Hepatocyte (in vitro differentiated cells): ENCODE data around the gene DMC1.

Experiments used
- CTCF ChIP-seq: fragments of 200-600 bp; sonication (generic); IDR thresholded peaks from 2 replicates; pipeline ENCODE4 v1.5.1; 2016; ENCODE audit warnings: antibody characterized with exemption, mild to moderate bottlenecking; ENCODE audit not compliant: poor library complexity
- EZH2 ChIP-seq: fragments of 200-600 bp; sonication (generic); IDR thresholded peaks from 2 replicates; pipeline ENCODE4 v1.6.1; 2016; ENCODE audit warnings: antibody characterized with exemption, mild to moderate bottlenecking, borderline replicate concordance
- EZH2phosphoT487 ChIP-seq: fragments of 200-600 bp; sonication (generic); IDR thresholded peaks from one replicate; pipeline ENCODE4 v1.6.1; 2018; ENCODE audit warnings: antibody characterized with exemption, mild to moderate bottlenecking, low read depth, moderate library complexity; ENCODE audit not compliant: unreplicated experiment, severe bottlenecking

GRCh38 chr22:38554281-38554680 is 15.7 kb downstream of the DMC1 start:
- no peak for TF ChIP-seq EZH2
- no peak for TF ChIP-seq CTCF
- TF ChIP-seq EZH2phosphoT487 = no peak
